Spleen (tissue), 7 donors: Measurements from ENCODE around the gene PSMG1.

Experiments
- POLR2AphosphoS5 ChIP-seq, 3 donors: sonication (generic); formaldehyde crosslinking; IDR thresholded peaks; one replicate each; pipeline ENCODE4 v1.5.1; 2017; ENCODE audit warnings: antibody characterized with exemption in 3 of 3
- TF ChIP-seq, protein P1 (sequence below), 11 experiments: fragments of 200-600 bp in 7 of 11; fragments of 450-650 bp in 4 of 11; sonication (generic) in 4 of 11; IDR thresholded peaks in 8 of 11; conservative IDR thresholded peaks in 3 of 11; 1 replicate in 7 of 11; 2 replicates in 4 of 11; pipeline versions ENCODE4 v1.4.0 to v1.8.0; 2016 to 2021; ENCODE audit warnings: antibody characterized with exemption in 11 of 11, inconsistent platforms in 4 of 11, mild to moderate bottlenecking in 1 of 11
- donor health status: DM: no; HTN: no; CAD: no; lungs with moderate emphysema.
- donor health status: DM: no; HTN: no; CAD: no.
- donor health status: DM: no; HTN: no; CAD: no.

DNA sequence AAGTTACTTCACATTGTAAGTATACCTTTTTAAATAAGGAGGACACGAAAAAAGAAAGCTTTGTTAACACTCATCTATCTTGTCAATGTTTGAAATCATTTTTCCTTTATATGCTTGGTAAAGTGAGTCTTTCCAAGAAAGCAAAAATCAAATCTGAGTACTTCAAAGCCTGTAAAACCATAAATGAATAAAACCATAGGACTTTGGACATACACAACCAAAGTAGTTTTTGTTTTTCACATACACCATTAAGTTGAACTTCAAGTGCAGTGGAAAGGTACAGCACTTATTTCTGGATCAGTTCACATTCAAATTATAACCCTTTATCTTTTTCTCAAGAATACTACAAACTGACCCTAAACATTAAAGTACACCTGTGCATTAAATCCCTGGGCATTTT is 10.1 kb upstream of the PSMG1 start:
- no peak for TF ChIP-seq POLR2AphosphoS5 (IDR thresholded peaks at IDR 0.05)
- TF ChIP-seq, protein P1, sequence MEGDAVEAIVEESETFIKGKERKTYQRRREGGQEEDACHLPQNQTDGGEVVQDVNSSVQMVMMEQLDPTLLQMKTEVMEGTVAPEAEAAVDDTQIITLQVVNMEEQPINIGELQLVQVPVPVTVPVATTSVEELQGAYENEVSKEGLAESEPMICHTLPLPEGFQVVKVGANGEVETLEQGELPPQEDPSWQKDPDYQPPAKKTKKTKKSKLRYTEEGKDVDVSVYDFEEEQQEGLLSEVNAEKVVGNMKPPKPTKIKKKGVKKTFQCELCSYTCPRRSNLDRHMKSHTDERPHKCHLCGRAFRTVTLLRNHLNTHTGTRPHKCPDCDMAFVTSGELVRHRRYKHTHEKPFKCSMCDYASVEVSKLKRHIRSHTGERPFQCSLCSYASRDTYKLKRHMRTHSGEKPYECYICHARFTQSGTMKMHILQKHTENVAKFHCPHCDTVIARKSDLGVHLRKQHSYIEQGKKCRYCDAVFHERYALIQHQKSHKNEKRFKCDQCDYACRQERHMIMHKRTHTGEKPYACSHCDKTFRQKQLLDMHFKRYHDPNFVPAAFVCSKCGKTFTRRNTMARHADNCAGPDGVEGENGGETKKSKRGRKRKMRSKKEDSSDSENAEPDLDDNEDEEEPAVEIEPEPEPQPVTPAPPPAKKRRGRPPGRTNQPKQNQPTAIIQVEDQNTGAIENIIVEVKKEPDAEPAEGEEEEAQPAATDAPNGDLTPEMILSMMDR (IDR thresholded peaks at IDR 0.05 in 8 of 11, conservative IDR thresholded peaks at IDR 0.05 in 3 of 11) = no peak
